HEK293 (cell line): ENCODE measurements around the gene HCN4.

Experiments used
- GLI4 ChIP-seq: fragments of 450-650 bp; formaldehyde crosslinking; IDR thresholded peaks from 2 replicates; pipeline ENCODE4 v1.5.1; 2016; ENCODE audit warnings: missing biosample characterization, missing genetic modification characterization
- MZF1 ChIP-seq: fragments of 450-650 bp; formaldehyde crosslinking; IDR thresholded peaks from 2 replicates; pipeline ENCODE4 v1.5.1; 2017; ENCODE audit warnings: missing biosample characterization, missing genetic modification characterization, borderline replicate concordance
- ZBTB48 ChIP-seq: fragments of 450-650 bp; formaldehyde crosslinking; IDR thresholded peaks from 2 replicates; pipeline ENCODE4 v1.5.1; 2016; ENCODE audit warnings: missing biosample characterization, missing genetic modification characterization
- ZNF121 ChIP-seq: fragments of 450-650 bp; formaldehyde crosslinking; IDR thresholded peaks from 2 replicates; pipeline ENCODE4 v1.5.1; 2016; ENCODE audit warnings: missing biosample characterization, missing genetic modification characterization
- TF ChIP-seq, protein P1 (sequence below): fragments of 450-650 bp; formaldehyde crosslinking; IDR thresholded peaks from 2 replicates; pipeline ENCODE4 v1.5.1; 2016; ENCODE audit warnings: missing biosample characterization, missing genetic modification characterization
- TF ChIP-seq, protein P2 (sequence below): fragments of 450-650 bp; formaldehyde crosslinking; IDR thresholded peaks from 2 replicates; pipeline ENCODE4 v1.5.1; 2016; ENCODE audit warnings: missing biosample characterization, missing genetic modification characterization
- TF ChIP-seq, protein P3 (sequence below): fragments of 450-650 bp; formaldehyde crosslinking; IDR thresholded peaks from 2 replicates; pipeline ENCODE4 v1.5.1; 2016; ENCODE audit warnings: missing biosample characterization, missing genetic modification characterization

DNA sequence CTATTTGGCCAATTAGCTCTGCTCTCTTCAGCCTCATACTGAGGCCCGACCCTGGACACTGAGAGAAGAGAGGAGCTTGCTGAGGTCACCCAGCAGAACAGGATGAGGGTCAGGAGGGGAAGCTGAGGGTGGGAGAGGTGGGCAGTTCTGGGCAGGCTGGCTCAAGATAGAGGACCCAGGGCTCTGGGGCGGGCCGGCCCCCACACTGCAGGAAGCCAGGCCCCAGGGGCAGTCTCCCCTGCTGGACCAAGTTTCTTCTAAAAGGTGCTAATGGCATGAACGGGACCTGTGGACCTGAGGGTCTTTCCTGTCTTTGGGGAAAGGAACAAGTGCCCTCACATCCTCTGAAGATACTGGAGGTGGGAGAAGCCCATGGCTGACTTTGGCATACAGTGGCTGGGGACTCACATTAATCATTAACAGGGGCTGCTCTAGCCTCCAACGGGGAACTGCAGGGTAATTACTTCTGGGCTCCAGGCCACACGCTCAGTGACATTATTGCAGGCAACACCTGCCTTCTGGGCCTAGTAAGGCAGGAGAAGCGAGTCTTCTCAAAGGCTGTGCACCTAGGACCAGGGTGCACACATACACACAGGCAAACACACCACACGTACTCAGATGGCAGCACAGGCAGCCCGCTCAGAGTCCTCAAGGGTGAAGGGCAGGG is 10.6 kb downstream of the HCN4 start:
- TF ChIP-seq, protein P1, sequence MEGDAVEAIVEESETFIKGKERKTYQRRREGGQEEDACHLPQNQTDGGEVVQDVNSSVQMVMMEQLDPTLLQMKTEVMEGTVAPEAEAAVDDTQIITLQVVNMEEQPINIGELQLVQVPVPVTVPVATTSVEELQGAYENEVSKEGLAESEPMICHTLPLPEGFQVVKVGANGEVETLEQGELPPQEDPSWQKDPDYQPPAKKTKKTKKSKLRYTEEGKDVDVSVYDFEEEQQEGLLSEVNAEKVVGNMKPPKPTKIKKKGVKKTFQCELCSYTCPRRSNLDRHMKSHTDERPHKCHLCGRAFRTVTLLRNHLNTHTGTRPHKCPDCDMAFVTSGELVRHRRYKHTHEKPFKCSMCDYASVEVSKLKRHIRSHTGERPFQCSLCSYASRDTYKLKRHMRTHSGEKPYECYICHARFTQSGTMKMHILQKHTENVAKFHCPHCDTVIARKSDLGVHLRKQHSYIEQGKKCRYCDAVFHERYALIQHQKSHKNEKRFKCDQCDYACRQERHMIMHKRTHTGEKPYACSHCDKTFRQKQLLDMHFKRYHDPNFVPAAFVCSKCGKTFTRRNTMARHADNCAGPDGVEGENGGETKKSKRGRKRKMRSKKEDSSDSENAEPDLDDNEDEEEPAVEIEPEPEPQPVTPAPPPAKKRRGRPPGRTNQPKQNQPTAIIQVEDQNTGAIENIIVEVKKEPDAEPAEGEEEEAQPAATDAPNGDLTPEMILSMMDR: no peak
- TF ChIP-seq ZBTB48 (no peak), GLI4 (tag by site-specific recombination) (no peak), MZF1 (tag by site-specific recombination) (no peak), ZNF121 (tag by site-specific recombination) (no peak)
- TF ChIP-seq, protein P2, sequence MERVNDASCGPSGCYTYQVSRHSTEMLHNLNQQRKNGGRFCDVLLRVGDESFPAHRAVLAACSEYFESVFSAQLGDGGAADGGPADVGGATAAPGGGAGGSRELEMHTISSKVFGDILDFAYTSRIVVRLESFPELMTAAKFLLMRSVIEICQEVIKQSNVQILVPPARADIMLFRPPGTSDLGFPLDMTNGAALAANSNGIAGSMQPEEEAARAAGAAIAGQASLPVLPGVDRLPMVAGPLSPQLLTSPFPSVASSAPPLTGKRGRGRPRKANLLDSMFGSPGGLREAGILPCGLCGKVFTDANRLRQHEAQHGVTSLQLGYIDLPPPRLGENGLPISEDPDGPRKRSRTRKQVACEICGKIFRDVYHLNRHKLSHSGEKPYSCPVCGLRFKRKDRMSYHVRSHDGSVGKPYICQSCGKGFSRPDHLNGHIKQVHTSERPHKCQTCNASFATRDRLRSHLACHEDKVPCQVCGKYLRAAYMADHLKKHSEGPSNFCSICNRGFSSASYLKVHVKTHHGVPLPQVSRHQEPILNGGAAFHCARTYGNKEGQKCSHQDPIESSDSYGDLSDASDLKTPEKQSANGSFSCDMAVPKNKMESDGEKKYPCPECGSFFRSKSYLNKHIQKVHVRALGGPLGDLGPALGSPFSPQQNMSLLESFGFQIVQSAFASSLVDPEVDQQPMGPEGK (tag by site-specific recombination): no peak
- TF ChIP-seq, protein P3, sequence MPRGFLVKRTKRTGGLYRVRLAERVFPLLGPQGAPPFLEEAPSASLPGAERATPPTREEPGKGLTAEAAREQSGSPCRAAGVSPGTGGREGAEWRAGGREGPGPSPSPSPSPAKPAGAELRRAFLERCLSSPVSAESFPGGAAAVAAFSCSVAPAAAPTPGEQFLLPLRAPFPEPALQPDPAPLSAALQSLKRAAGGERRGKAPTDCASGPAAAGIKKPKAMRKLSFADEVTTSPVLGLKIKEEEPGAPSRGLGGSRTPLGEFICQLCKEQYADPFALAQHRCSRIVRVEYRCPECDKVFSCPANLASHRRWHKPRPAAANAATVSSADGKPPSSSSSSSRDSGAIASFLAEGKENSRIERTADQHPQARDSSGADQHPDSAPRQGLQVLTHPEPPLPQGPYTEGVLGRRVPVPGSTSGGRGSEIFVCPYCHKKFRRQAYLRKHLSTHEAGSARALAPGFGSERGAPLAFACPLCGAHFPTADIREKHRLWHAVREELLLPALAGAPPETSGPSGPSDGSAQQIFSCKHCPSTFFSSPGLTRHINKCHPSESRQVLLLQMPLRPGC (tag by site-specific recombination): no peak
